SU-DHL-6 (cell line): ENCODE results near the gene KCNT2.

ENCODE experiments used
- H2AFZ ChIP-seq: fragments of 200-600 bp; sonication (generic); 2 replicates; pipeline ENCODE4 v1.6.1; 2014; ENCODE audit warnings: low read depth, mild to moderate bottlenecking, moderate library complexity, mixed read lengths, antibody characterized with exemption, low read length; ENCODE audit not compliant: severe bottlenecking
- H3F3A ChIP-seq: fragments of 200-600 bp; shearing (Covaris generic); 2 replicates; pipeline ENCODE4 v1.6.0; 2016; ENCODE audit warnings: antibody characterized with exemption, mild to moderate bottlenecking; ENCODE audit not compliant: insufficient read depth
- H3K27ac ChIP-seq: fragments of 200-600 bp; sonication (generic); 2 replicates; pipeline ENCODE4 v1.5.1; 2016; ENCODE audit warnings: low read depth, mild to moderate bottlenecking, low read length, moderate library complexity, mixed read lengths
- H3K27me3 ChIP-seq: fragments of 200-600 bp; sonication (generic), shearing (Covaris generic); 2 replicates; pipeline ENCODE4 v1.6.0; 2014; ENCODE audit warnings: mild to moderate bottlenecking, low read length
- H3K36me3 ChIP-seq: fragments of 200-600 bp; sonication (generic); 2 replicates; pipeline ENCODE4 v1.6.1; 2014; ENCODE audit warnings: mild to moderate bottlenecking, low read length, mixed read lengths
- H3K4me2 ChIP-seq: fragments of 300-600, 200-600 bp; shearing (Covaris generic), sonication (generic); 2 replicates; pipeline ENCODE4 v1.6.0; 2014; ENCODE audit warnings: low read length, low read depth, mild to moderate bottlenecking; ENCODE audit not compliant: poor library complexity, severe bottlenecking
- H3K4me3 ChIP-seq: fragments of 200-600 bp; sonication (generic); 2 replicates; pipeline ENCODE4 v1.5.1; 2014; ENCODE audit warnings: antibody characterized with exemption, low read length, mild to moderate bottlenecking, mixed read lengths; ENCODE audit not compliant: insufficient read depth, poor library complexity, severe bottlenecking
- H3K79me2 ChIP-seq: fragments of 200-600 bp; sonication (generic); 2 replicates; pipeline ENCODE4 v1.6.1; 2014; ENCODE audit warnings: mild to moderate bottlenecking, low read length, moderate library complexity; ENCODE audit not compliant: insufficient read depth
- H3K9ac ChIP-seq: fragments of 200-600 bp; sonication (generic); 2 replicates; pipeline ENCODE4 v1.7.0; 2014; ENCODE audit warnings: mild to moderate bottlenecking, low read length
- H3K9me2 ChIP-seq: fragments of 200-600 bp; sonication (generic); replicated peaks from 2 replicates; pipeline ENCODE4 v1.6.1; 2014; ENCODE audit warnings: low read length; ENCODE audit not compliant: insufficient read depth
- H3K9me3 ChIP-seq: fragments of 200-600 bp; sonication (generic); 2 replicates; pipeline ENCODE4 v1.6.1; 2014; ENCODE audit warnings: low read length, mixed read lengths; ENCODE audit not compliant: insufficient read depth
- H4K20me1 ChIP-seq: fragments of 200-600 bp; sonication (generic); 2 replicates; pipeline ENCODE4 v1.6.1; 2014; ENCODE audit warnings: low read depth, mild to moderate bottlenecking, antibody characterized with exemption, low read length, moderate library complexity, mixed read lengths
- CTCF ChIP-seq: fragments of 200-600 bp; sonication (generic); IDR thresholded peaks from one replicate; pipeline ENCODE4 v1.5.1; 2017; ENCODE audit warnings: antibody characterized with exemption, mild to moderate bottlenecking, low read length, moderate library complexity; ENCODE audit not compliant: insufficient read depth, poor library complexity, severe bottlenecking
- EZH2phosphoT487 ChIP-seq: fragments of 200-600 bp; sonication (generic), shearing (Covaris generic); conservative IDR thresholded peaks from 2 replicates; pipeline ENCODE4 v1.6.1; 2018; ENCODE audit warnings: mild to moderate bottlenecking, antibody characterized with exemption, low read length, moderate library complexity, mixed read lengths

Gene KCNT2

GRCh38 chr1:196302420-196302819 lies 305.8 kb downstream of the KCNT2 start:
- Histone ChIP-seq H3K9me3 (no peaks in the 10 kb centered on the region), H3K4me3 (no peak overlapping the region), H3F3A (no peaks in the 10 kb centered on the region), H3K79me2 (no peaks in the 10 kb centered on the region), H4K20me1 (no peaks in the 10 kb centered on the region), H3K9ac (no peak overlapping the region), H3K27me3 (no peaks in the 10 kb centered on the region), H3K27ac (no peak overlapping the region), H3K9me2 (no peaks in the 10 kb centered on the region), H3K36me3 (no peaks in the 10 kb centered on the region), H2AFZ (no peak overlapping the region), H3K4me2 (no peak overlapping the region)
- TF ChIP-seq EZH2phosphoT487 = no peak
- TF ChIP-seq CTCF = no peak

GRCh38 chr1:196295766-196296165 lies 312.5 kb downstream of the KCNT2 start:
- H3K9me3 ChIP-seq = no peaks in the 10 kb centered on the region
- no peak overlapping the region for H3K4me3 ChIP-seq
- H4K20me1 ChIP-seq = no peaks in the 10 kb centered on the region
- no peak overlapping the region for H3K4me2 ChIP-seq
- H3K27ac ChIP-seq = no peak overlapping the region
- no peak overlapping the region for H3K9ac ChIP-seq
- H2AFZ ChIP-seq = no peak overlapping the region
- H3K9me2 ChIP-seq = no peaks in the 10 kb centered on the region
- no peaks in the 10 kb centered on the region for H3F3A ChIP-seq
- H3K27me3 ChIP-seq = no peaks in the 10 kb centered on the region
- H3K79me2 ChIP-seq = no peaks in the 10 kb centered on the region
- no peak for TF ChIP-seq CTCF
- no peak for TF ChIP-seq EZH2phosphoT487
- H3K36me3 ChIP-seq = no peaks in the 10 kb centered on the region

- no peaks in the 10 kb centered on the region for H3K79me2 ChIP-seq
- H3K9me2 ChIP-seq = no peaks in the 10 kb centered on the region
- no peak overlapping the region for H3K27ac ChIP-seq
- H3K4me2 ChIP-seq = no peak overlapping the region
- no peak overlapping the region for H3K4me3 ChIP-seq
- H3K36me3 ChIP-seq = no peaks in the 10 kb centered on the region
- H3F3A ChIP-seq = no peaks in the 10 kb centered on the region
- no peak for TF ChIP-seq CTCF
- no peak for TF ChIP-seq EZH2phosphoT487
- no peaks in the 10 kb centered on the region for H3K9me3 ChIP-seq
- H3K9ac ChIP-seq = no peak overlapping the region
- H3K27me3 ChIP-seq = no peaks in the 10 kb centered on the region
- H2AFZ ChIP-seq = peak overlapping the region; percentile 21
- no peaks in the 10 kb centered on the region for H4K20me1 ChIP-seq
Observed at GRCh38 chr1:196278816-196279215, 329.4 kb downstream of the KCNT2 start.
